Stimulated activated CD4-positive, alpha-beta T cell treated with anti-CD3 and anti-CD28 coated beads, Interleukin-1b, Interleukin-23, amount 100 ng/mL, for 1 hour (primary cell): ENCODE results near the gene HEATR1.
"Not testable (repeated sequence)": the region's sequence is repeated elsewhere in the genome, so short reads cannot be mapped to it uniquely, and the experiment has no call there.

ENCODE experiments used
- DNase-seq, 2 donors: peaks; one replicate each; pipeline ENCODE4 v3.0.0-alpha.2; 2020; ENCODE audit warnings: low read depth in 2 of 2

HEATR1 gene

GRCh38 chr1:236509203-236509602 lies 95.1 kb downstream of the HEATR1 start:
- DNase-seq = no peak

- no peak for DNase-seq
These were observed 95.7 kb downstream of the HEATR1 start for GRCh38 chr1:236508593-236509027.

DNA sequence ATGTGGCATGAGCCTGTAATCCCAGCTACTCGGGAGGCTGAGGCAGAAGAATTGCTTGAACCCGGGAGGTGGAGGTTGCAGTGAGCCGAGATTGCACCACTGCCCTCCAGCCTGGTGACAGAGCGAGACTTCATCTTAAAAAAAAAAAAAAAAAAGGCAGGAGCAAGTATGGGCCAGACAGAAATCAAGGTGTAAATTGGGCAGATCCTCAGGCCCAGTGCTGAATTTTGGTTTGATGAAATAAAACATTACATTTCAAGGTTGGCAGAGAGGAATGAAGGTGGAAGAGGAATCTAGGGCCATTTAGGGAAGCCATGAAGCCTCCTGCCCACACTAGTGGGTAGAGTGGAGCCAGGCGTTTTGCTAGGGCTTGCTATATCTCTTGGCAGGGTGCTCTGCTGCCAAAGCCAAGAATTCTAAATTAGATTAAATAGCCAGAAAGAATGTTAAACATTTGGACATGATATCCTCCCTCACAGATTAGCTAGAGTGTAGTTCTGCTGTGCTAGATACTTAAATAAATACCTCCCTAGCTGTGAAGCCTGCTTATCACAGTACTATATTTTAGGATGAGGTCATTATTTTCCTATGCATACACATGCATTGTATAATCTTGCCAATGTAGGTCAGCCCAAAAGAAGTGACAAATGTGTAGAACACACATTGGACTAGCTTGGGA lies 97.2 kb downstream of the HEATR1 start:
- no peak for DNase-seq

DNA sequence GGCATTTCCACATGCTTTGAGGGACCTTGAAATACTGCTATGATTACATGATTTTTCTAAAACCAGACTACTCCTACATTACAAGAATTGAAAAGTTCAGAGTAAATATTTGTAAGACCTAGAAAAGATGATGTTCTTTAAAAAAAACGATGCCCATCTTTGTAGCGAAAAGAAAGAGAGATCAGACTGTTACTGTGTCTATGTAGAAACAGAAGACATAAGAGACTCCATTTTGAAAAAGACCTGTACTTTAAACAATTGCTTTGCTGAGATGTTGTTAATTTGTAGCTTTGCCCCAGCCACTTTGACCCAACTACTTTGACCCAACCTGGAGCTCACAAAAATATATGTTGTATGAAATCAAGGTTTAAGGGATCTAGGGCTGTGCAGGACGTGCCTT lies 100.0 kb downstream of the HEATR1 start:
- not testable (repeated sequence) for DNase-seq

GRCh38 chr1:236502972-236503639 lies 101.2 kb downstream of the HEATR1 start:
- DNase-seq = no peak

DNA sequence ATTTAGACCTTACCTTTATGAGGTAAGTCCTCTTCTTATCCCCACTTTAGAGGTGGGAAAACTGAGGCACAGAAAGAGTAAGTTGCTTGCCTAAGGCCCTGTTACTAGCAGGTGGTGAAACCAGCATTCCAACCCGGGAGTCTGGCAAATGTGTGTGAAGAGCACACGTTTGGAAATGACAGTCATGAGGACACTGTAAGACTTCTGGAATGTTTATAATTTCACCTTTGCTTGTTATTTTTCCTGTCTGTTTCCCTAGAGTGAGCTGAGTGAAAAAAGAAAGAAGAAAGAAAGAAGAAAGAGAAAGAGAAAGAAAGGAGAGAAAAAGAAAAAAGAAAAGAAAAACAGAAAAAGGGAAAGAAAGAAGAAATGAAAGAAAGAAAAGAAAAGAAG lies 101.7 kb downstream of the HEATR1 start:
- no peak for DNase-seq

DNA sequence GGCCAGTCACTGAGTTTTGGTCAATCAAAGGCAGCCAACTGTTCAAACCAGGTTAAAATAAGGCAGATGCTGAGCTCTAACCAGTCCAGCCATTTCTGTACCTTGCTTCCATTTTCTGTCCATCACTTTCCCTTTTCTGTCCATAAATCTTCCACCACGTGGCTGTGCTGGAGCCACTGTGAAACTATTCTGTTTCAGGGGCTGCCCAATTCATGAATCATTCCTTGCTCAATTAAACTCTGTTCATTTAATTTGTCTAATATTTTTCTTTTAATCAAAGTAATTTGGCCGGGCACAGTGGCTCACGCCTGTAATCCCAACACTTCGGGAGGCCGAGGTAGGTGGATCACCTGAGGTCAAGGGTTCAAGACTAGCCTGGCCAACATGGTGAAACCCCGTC lies 103.2 kb downstream of the HEATR1 start:
- DNase-seq = no peak
